ENCODE measurements around the gene KIAA1958. TPM values are rescaled to one million over a fixed set of nuclear protein-coding genes. Genes with fewer than 3 reads are reported as not detected.

The KIAA1958 gene
- total and polyA plus RNA-seq, 5 donors = 0.66 to 4.4 (median 3.1) TPM

DNA sequence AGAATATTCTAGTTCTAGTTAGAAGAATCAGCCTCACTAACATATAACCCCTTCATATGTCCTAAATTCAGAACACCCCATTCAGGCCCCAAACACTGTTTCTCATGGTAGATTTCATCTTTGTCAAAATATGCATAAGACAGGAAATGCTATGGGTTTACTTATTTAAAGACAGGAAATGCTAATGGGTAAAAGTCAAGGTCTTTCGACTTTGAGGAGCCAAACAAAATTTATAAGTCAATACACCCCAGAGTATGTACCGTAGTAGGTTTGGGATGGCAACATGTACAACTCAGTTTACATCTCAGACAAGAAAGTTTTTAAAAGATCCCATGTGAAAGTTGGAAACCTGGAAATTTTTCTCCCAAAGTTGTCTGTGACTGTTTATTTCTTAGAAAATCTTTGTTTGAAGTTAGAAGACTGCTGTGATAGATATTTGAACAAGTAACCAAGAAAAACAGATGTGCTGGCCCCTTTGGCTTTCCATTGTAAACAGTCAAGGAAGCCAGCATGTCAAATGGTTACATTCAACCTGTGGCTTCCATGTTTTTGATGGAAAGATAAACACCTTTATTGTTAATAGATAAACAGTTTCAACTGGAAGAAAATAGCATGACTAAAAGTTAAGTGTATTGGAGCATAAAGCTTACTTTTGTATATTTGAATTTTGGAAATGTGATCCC is 129.1 kb downstream of the KIAA1958 start:
- no peak for DNase-seq
- ATAC-seq = no peak
- Histone ChIP-seq H3K27ac (ENCODE audit: low read length) (no peak overlapping the region), H3K4me3 (ENCODE audit: low read length) (no peak overlapping the region), H3K4me1 (ENCODE audit: control insufficient read depth, insufficient read depth, low read length) (no peaks in the 10 kb centered on the region), H3K9me3 (ENCODE audit: control insufficient read depth, low read length) (no peaks in the 10 kb centered on the region), H3K27me3 (ENCODE audit: control insufficient read depth, insufficient read depth) (no peaks in the 10 kb centered on the region)
- intact Hi-C loops (cut with DNase I) = no loop called here
- WGBS = 87% methylated on average over 2 of the region's 2 CpGs

DNA sequence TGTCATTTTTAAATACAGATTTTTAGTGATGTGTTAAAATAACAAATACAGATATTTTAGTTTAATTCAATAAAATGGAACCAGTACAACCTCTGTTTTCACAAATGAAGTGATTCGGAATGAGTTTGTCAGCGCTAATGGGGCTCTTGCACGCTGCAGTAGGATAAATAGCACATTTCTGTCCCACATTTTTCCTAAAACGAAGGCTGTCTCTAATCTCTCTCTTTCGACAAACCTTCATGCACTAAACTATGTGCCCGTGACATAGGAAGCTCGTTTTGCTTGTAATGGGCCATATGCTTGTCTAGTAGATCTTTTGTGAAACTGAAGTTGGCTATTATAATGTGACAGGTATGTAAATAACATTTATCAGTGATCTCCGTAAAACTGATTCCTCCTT is 130.7 kb downstream of the KIAA1958 start:
- no peak for DNase-seq
- no peaks in the 10 kb centered on the region for H3K4me1 ChIP-seq (ENCODE audit: control insufficient read depth, insufficient read depth, low read length)
- no peak overlapping the region for H3K27ac ChIP-seq (ENCODE audit: low read length)
- intact Hi-C loops (cut with DNase I) = no loop called here
- ATAC-seq = no peak
- H3K4me3 ChIP-seq (ENCODE audit: low read length) = no peak overlapping the region
- WGBS = 94% methylated on average over 8 of the region's 8 CpGs
- no peaks in the 10 kb centered on the region for H3K27me3 ChIP-seq (ENCODE audit: control insufficient read depth, insufficient read depth)
- H3K9me3 ChIP-seq (ENCODE audit: control insufficient read depth, low read length) = no peaks in the 10 kb centered on the region

DNA sequence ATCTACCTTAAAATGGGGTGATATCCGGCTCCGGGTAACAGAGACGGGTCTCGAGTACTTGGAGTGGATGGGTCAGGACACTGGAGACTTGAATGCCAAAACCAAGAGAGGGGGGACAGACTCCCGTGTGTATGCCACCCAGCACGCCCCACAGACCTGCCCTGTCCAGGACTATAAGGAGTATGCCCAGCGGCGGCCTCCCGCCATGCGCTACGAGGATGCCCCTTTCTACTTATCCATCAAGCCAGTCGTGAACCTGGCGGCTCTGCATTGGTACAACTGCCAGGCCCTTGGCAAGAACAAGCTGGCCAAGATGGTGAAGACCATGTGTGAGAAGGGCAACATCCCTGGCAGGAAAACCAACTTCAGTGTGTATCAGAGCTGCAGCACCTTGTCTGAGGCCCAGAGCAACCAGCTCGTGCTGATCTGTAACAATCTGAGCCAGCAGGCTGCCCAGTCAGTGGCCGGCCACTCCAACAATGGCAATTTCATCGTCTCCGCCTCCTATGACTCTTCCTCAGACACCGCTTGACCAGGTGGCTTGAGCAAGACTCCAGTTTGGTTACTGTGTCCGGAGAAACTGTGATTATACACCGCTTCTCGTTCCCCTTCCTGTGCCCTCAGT is 131.9 kb downstream of the KIAA1958 start:
- Histone ChIP-seq H3K4me3 (ENCODE audit: low read length) (no peak overlapping the region), H3K9me3 (ENCODE audit: control insufficient read depth, low read length) (no peaks in the 10 kb centered on the region), H3K27me3 (ENCODE audit: control insufficient read depth, insufficient read depth) (no peaks in the 10 kb centered on the region), H3K4me1 (ENCODE audit: control insufficient read depth, insufficient read depth, low read length) (no peaks in the 10 kb centered on the region), H3K27ac (ENCODE audit: low read length) (no peak overlapping the region)
- peak in 1 of 3 donors; percentile 44 for DNase-seq
- 97% methylated on average over 21 of the region's 21 CpGs for WGBS
- ATAC-seq = no peak
- intact Hi-C loops (cut with DNase I) = no loop called here

DNA sequence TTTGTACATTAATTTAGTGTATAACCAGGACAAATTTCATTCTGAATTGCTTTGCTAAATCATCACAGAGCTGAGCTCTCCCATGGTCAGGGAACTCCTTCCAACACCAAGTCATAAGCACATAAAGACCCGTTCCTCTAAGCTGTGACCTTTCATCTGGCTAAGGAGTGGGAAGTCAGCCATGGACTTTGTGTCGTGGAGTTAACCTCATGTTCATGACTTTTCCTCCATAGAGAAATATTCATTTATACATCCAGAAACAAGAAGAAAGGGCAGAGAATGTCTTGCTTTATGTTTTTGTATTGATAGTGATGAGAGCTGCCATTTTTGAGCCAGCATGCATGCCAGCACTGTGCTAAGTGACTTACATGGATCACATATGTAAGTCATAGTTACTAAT is 133.8 kb downstream of the KIAA1958 start:
- no peak overlapping the region for H3K27ac ChIP-seq (ENCODE audit: low read length)
- intact Hi-C loops (cut with DNase I) = no loop called here
- no peak overlapping the region for H3K4me3 ChIP-seq (ENCODE audit: low read length)
- no peaks in the 10 kb centered on the region for H3K9me3 ChIP-seq (ENCODE audit: control insufficient read depth, low read length)
- no peak for DNase-seq
- WGBS = 47% methylated on average over 2 of the region's 2 CpGs
- H3K4me1 ChIP-seq (ENCODE audit: control insufficient read depth, insufficient read depth, low read length) = no peaks in the 10 kb centered on the region
- no peaks in the 10 kb centered on the region for H3K27me3 ChIP-seq (ENCODE audit: control insufficient read depth, insufficient read depth)
- ATAC-seq = peak in 1 of 2 donors; percentile 31

DNA sequence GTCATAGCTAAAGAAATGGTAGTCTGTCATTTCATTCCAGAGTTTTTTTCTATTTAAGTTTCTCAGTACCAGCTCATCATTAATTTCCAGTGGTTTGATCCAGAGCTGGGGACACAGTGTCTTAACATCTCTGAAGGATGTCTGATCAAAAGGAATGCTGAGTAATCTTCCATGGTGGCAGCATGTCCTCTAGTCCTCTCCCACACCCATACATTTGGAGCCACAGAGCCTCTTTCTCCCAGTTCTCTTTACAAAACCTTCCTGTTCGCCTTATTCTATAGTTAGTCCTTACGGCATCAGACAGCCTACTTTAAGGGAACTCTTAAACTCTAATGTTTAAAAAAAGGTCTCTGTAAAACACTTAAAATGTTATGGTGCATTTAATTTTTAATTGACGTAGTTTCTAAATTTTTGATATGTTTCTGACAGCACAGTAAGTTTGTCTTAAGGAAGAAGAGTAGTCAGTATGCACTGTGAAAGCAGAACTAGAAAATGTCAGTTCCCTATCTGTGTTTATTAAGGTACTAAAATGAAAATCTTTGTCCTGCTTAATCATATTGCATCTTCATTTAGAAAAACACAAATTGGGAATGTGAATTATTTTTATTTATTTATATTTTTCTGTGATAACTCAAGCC is 134.5 kb downstream of the KIAA1958 start:
- Histone ChIP-seq H3K4me3 (ENCODE audit: low read length) (no peak overlapping the region), H3K27ac (ENCODE audit: low read length) (no peak overlapping the region), H3K27me3 (ENCODE audit: control insufficient read depth, insufficient read depth) (no peaks in the 10 kb centered on the region), H3K9me3 (ENCODE audit: control insufficient read depth, low read length) (no peaks in the 10 kb centered on the region), H3K4me1 (ENCODE audit: control insufficient read depth, insufficient read depth, low read length) (no peaks in the 10 kb centered on the region)
- no peak for DNase-seq
- intact Hi-C loops (cut with DNase I) = no loop called here
- ATAC-seq = no peak
- 52% methylated on average over 3 of the region's 3 CpGs for WGBS

DNA sequence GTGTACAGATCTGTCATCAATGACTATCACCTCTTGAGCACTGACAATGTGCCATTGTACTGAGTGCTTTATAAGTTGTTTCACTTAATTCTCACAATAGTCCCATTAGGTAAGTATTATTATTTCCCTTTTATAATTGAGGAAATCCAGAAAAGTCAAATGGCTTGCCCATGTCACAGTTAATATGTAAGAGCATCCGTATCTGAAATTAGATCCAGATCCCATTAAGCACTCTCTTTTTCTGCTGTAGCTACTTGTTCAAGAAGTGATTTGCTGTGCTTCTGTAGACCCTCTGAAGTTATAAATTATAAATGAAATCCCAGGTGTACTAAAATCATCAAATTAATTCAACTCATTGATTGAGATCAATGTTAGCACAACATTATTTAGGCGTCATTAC is 136.6 kb downstream of the KIAA1958 start:
- H3K9me3 ChIP-seq (ENCODE audit: control insufficient read depth, low read length) = no peaks in the 10 kb centered on the region
- 96% methylated on average over 2 of the region's 2 CpGs for WGBS
- ATAC-seq (no peak), DNase-seq (no peak)
- no peak overlapping the region for H3K4me3 ChIP-seq (ENCODE audit: low read length)
- no peak overlapping the region for H3K27ac ChIP-seq (ENCODE audit: low read length)
- no peaks in the 10 kb centered on the region for H3K27me3 ChIP-seq (ENCODE audit: control insufficient read depth, insufficient read depth)
- no peaks in the 10 kb centered on the region for H3K4me1 ChIP-seq (ENCODE audit: control insufficient read depth, insufficient read depth, low read length)
- intact Hi-C loops (cut with DNase I) = no loop called here

DNA sequence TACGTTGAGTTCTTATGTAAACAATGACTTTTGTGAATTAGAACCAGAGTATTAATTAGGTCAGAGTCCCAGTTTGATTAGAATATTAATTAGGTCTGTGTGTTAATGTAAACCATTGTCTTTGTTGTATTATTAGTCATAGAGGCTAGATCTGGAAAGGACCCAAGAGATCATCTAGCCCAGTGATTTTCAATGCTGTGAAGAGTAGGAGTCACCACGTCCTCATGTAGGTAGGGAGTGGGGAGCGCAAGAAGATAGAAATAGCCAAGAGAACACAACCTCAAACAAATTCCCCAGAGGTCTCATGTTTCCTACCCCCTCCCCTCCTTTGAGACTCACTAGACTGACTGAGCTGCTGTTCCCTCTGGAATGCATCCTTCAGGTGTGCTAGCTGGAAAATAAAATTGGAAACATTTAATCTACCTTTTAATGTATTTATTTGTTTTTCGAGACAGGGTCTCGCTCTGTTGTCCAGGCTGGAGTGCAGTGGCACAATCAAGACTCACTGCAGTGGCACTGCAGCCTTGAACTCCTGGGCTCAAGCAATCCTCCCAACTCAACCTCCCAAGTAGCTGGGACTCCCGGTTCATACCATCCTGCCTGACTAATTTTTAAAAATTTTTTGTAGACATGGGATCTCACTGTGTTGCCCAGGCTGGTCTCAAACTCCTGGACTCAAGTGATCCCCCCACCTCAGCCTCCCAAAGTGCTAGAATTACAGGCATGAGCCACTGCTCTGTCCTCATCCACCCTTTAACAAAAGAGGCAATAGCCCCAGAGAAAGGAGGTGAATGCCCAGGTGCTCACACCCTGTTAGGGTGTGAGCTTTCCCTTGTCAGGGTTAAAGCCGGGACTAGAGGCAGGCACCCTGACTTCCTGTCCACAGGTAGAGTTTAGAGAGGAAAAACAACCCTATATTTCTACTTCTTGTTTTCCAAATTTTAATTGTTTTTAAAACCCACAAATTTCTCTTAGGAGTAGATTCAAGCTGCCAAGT is 138.4 kb downstream of the KIAA1958 start:
- Histone ChIP-seq H3K4me3 (ENCODE audit: low read length) (no peak overlapping the region), H3K27ac (ENCODE audit: low read length) (no peak overlapping the region), H3K9me3 (ENCODE audit: control insufficient read depth, low read length) (no peaks in the 10 kb centered on the region), H3K27me3 (ENCODE audit: control insufficient read depth, insufficient read depth) (no peaks in the 10 kb centered on the region), H3K4me1 (ENCODE audit: control insufficient read depth, insufficient read depth, low read length) (no peaks in the 10 kb centered on the region)
- ATAC-seq = no peak
- intact Hi-C loops (cut with DNase I) = no loop called here
- DNase-seq = no peak
- 88% methylated on average over 7 of the region's 7 CpGs for WGBS

DNA sequence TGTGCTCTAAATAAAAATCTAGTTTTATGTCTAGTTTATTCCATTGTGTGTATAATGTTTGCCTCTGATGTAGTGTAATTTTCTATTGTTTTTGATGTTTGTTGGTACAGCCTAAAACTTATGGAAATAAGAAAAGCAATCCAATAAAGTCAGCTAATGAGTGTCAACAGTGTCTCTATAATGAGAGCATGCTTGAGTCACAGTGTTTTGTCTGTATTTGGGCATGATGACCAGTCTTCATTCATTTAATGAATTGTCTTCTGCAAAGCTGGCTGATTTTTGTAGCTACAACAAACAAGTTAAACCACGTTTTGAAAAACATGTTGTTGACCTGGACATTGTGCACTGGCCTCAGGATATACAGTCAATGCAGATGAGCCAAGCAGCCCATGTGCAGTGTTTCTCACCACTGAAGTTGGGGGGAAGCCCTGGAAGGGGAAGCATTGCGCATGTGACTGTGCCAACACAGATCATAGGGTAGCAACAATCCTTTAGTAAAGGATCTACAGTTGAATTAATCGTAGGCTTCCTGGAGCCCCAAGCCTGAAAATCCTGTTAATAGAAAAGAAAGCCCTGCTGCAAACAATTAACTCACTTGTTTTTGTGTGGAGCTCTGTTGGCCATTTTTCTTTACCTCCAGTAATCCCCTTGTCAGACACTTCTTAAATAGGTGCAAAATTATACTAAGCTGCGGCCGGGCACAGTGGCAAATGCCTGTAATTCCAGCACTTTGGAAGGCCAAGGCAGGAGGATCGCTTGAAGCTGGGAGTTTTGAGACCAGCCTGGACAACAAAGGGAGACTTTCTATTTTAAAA is 143.3 kb downstream of the KIAA1958 start:
- Histone ChIP-seq H3K9me3 (ENCODE audit: control insufficient read depth, low read length) (no peaks in the 10 kb centered on the region), H3K27me3 (ENCODE audit: control insufficient read depth, insufficient read depth) (no peaks in the 10 kb centered on the region), H3K4me1 (ENCODE audit: control insufficient read depth, insufficient read depth, low read length) (no peaks in the 10 kb centered on the region), H3K27ac (ENCODE audit: low read length) (no peak overlapping the region), H3K4me3 (ENCODE audit: low read length) (no peak overlapping the region)
- ATAC-seq (no peak), DNase-seq (no peak)
- intact Hi-C loops (cut with DNase I) = no loop called here
- WGBS = 81% methylated on average over 6 of the region's 6 CpGs

DNA sequence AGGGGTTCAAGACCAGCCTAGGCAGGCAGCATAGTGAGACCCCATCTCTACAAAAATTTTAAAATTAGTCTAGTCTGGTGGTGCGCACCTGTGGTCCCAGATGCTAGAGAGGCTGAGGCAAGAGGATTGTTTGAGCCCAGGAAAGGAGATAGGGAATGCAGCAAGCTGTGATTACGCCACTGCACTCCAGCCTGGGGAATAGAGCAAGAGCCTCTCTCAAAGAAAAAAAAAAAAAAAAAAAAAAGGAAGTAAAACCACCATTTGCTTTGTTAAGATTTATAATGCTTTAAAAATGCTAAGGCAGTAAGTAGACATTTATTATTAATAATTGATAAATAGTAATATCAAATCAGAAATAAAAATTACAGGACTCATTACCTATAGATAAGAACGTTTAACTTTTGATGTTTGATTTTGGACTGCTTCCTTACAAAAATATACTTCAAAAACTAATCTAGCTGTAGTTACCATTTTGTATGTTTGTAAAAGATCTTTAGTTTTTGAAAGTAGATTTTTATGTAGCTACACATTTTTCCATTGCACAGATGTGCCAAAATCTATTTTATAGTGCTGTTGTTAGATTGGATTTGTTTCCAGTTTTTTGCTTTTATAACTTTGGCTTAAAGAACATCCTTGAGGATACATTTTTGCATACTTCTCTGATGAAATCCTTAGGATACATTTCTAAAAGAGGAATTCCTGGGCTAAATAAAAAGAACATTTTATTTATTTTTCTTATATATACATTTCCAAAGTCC is 144.9 kb downstream of the KIAA1958 start:
- ATAC-seq (no peak), DNase-seq (peak in 1 of 3 donors; percentile 24)
- 74% methylated on average over 3 of the region's 3 CpGs for WGBS
- Histone ChIP-seq H3K27ac (ENCODE audit: low read length) (no peak overlapping the region), H3K4me1 (ENCODE audit: control insufficient read depth, insufficient read depth, low read length) (no peaks in the 10 kb centered on the region), H3K9me3 (ENCODE audit: control insufficient read depth, low read length) (no peaks in the 10 kb centered on the region), H3K4me3 (ENCODE audit: low read length) (no peak overlapping the region), H3K27me3 (ENCODE audit: control insufficient read depth, insufficient read depth) (no peaks in the 10 kb centered on the region)
- intact Hi-C loops (cut with DNase I) = no loop called here

DNA sequence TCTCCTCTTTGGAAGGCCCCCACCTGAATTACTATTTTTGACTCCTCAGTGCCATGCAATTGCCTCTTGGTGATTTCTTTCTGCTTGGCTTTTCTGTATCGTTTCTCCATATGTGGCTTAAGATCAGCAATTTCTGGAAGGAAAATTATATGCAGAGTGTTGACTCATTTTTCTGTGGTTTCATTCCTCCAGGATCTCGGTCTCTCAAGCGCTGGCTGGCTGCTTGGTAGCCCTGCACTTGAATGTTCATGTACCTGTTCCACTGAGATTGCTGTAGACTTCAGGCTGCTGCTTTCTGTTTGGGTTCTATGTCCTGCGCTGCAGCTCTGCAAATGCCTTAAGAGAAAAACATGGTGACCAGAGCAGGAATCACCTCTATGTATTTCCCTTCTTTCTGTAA is 153.7 kb downstream of the KIAA1958 start:
- no peak overlapping the region for H3K4me3 ChIP-seq (ENCODE audit: low read length)
- DNase-seq = no peak
- peaks cover 2% of the 10 kb centered on the region for H3K9me3 ChIP-seq (ENCODE audit: control insufficient read depth, low read length)
- no peak for ATAC-seq
- WGBS = 99% methylated on average over 4 of the region's 4 CpGs
- H3K27ac ChIP-seq (ENCODE audit: low read length) = no peak overlapping the region
- intact Hi-C loops (cut with DNase I) = no loop called here
- no peaks in the 10 kb centered on the region for H3K27me3 ChIP-seq (ENCODE audit: control insufficient read depth, insufficient read depth)
- H3K4me1 ChIP-seq (ENCODE audit: control insufficient read depth, insufficient read depth, low read length) = no peaks in the 10 kb centered on the region

Data from right cardiac atrium (tissue), 5 donors.